Measurements from ENCODE around the gene HAUS5.

DNA sequence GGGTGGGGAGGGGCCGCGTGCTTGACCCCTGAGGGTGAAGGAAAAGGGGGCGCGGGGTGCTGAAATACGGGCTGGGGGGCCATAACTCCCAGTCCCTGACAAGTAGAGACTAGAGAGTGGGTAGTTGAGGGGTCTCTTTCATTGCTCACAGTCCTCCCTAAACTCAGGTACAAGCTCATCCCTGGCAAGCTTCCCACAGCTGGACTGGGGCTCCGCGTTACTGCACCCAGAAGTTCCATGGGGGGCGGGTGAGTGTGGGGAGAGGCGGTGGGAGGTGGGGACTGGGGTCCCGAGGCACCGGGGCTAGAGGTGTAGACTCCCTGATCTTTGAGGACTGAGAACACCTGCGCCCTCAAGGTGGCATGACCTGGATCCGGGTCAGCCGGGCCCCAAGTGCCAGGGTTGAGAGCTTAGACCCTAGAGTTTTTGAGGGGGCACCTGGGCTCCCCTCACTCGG is 30.3 kb downstream of the HAUS5 start:
- TF ChIP-seq, protein P1, sequence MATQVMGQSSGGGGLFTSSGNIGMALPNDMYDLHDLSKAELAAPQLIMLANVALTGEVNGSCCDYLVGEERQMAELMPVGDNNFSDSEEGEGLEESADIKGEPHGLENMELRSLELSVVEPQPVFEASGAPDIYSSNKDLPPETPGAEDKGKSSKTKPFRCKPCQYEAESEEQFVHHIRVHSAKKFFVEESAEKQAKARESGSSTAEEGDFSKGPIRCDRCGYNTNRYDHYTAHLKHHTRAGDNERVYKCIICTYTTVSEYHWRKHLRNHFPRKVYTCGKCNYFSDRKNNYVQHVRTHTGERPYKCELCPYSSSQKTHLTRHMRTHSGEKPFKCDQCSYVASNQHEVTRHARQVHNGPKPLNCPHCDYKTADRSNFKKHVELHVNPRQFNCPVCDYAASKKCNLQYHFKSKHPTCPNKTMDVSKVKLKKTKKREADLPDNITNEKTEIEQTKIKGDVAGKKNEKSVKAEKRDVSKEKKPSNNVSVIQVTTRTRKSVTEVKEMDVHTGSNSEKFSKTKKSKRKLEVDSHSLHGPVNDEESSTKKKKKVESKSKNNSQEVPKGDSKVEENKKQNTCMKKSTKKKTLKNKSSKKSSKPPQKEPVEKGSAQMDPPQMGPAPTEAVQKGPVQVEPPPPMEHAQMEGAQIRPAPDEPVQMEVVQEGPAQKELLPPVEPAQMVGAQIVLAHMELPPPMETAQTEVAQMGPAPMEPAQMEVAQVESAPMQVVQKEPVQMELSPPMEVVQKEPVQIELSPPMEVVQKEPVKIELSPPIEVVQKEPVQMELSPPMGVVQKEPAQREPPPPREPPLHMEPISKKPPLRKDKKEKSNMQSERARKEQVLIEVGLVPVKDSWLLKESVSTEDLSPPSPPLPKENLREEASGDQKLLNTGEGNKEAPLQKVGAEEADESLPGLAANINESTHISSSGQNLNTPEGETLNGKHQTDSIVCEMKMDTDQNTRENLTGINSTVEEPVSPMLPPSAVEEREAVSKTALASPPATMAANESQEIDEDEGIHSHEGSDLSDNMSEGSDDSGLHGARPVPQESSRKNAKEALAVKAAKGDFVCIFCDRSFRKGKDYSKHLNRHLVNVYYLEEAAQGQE (IDR thresholded peaks at IDR 0.05; ENCODE audit: low read depth) = no peak
- no peak for TF ChIP-seq CREB1 (IDR thresholded peaks at IDR 0.05; ENCODE audit: low read depth)
- no peak for TF ChIP-seq EP300 (IDR thresholded peaks at IDR 0.05; ENCODE audit: borderline replicate concordance)
- no peak for TF ChIP-seq TAF1 (IDR thresholded peaks at IDR 0.05; ENCODE audit: low read depth)
- TF ChIP-seq YY1 (IDR thresholded peaks at IDR 0.05; ENCODE audit: low read depth) = no peak
- TF ChIP-seq CEBPB (IDR thresholded peaks at IDR 0.05) = no peak

Measured in Ishikawa (cell line).